K562 (cell line): ENCODE measurements around the gene KATNAL2. TPM values are rescaled to one million over a fixed set of nuclear protein-coding genes. Genes with fewer than 3 reads are reported as not detected.

Experiments
- ATF7 ChIP-seq: fragments of 450-650 bp; IDR thresholded peaks from 2 replicates; pipeline ENCODE4 v1.7.1; 2014; ENCODE audit warnings: mild to moderate bottlenecking, moderate library complexity
- CC2D1A ChIP-seq: fragments of 450-650 bp; IDR thresholded peaks from 2 replicates; pipeline ENCODE4 v1.6.1; 2017; ENCODE audit warnings: mild to moderate bottlenecking
- CGGBP1 ChIP-seq: fragments of 250-450 bp; sonication (Bioruptor Pico); IDR thresholded peaks from 2 replicates; pipeline ENCODE4 v1.9.0; 2021; ENCODE audit warnings: mild to moderate bottlenecking
- DIDO1 ChIP-seq: fragments of 450-650 bp; IDR thresholded peaks from 2 replicates; pipeline ENCODE4 v1.6.1; 2016; ENCODE audit warnings: low read depth, missing biosample characterization, missing genetic modification characterization
- HDAC1 ChIP-seq, 2 experiments: fragments of 450-650 bp; IDR thresholded peaks; 2 replicates each; pipeline ENCODE4 v1.6.1; 2016 to 2017; ENCODE audit warnings: inconsistent platforms in 1 of 2, mild to moderate bottlenecking in 1 of 2, moderate library complexity in 1 of 2
- PBX2 ChIP-seq, 2 experiments: IDR thresholded peaks in 1 of 2; conservative IDR thresholded peaks in 1 of 2; 2 replicates each; pipeline ENCODE4 v1.6.1; 2016; ENCODE audit warnings: low read depth in 2 of 2, mild to moderate bottlenecking in 1 of 2, missing compliant biosample characterization in 1 of 2, missing genetic modification characterization in 1 of 2, moderate library complexity in 1 of 2
- POLR2G ChIP-seq: fragments of 200-400 bp; formaldehyde crosslinking; IDR thresholded peaks from 2 replicates; pipeline ENCODE4 v1.6.1; 2017; ENCODE audit warnings: low read depth, mild to moderate bottlenecking, antibody characterized with exemption, low read length, moderate library complexity
- SIN3A ChIP-seq, 2 experiments: fragments of 150-350 bp in 1 of 2; IDR thresholded peaks; 2 replicates each; pipeline ENCODE4 v1.6.1; 2011 to 2016; ENCODE audit warnings: borderline replicate concordance in 2 of 2, low read depth in 2 of 2, low read length in 2 of 2, mild to moderate bottlenecking in 2 of 2, moderate library complexity in 2 of 2; ENCODE audit not compliant: control insufficient read depth in 1 of 2
- TAF9B ChIP-seq: fragments of 450-650 bp; IDR thresholded peaks from 2 replicates; pipeline ENCODE4 v1.6.1; 2018; ENCODE audit warnings: mild to moderate bottlenecking; ENCODE audit not compliant: partially characterized antibody
- ZBTB40 ChIP-seq, 2 experiments: fragments of 450-650 bp in 1 of 2; sonication (generic) in 1 of 2; formaldehyde crosslinking in 1 of 2; IDR thresholded peaks; 2 replicates each; pipeline versions ENCODE4 v1.7.1 to v1.9.0; 2016 to 2022; ENCODE audit warnings: inconsistent platforms in 1 of 2, mild to moderate bottlenecking in 1 of 2, missing genetic modification reagents in 1 of 2
- ZBTB5 ChIP-seq: fragments of 450-650 bp; IDR thresholded peaks from 2 replicates; pipeline ENCODE4 v1.6.1; 2017; ENCODE audit warnings: antibody characterized with exemption
- polyA plus RNA-seq, 8 experiments: library from polyadenylated mRNA; depleted of rRNA in 4 of 8; stranded (reverse) in 5 of 8; unstranded in 3 of 8; fragments of >200 nt; fragmentation: Nextera tagmentation in 2 of 8; fragmentation: Illumina TruSeq in 1 of 8; extraction: Ambion mirVana in 2 of 8; extraction: Trizol in 1 of 8; gene quantifications; 2 replicates each; pipeline versions ENCODE4 v1.2.1 to v1.2.3, GENCODE V29; 2011 to 2014; ENCODE audit warnings: inconsistent platforms in 1 of 8, missing spikeins in 1 of 8
- total RNA-seq, 7 experiments: library from RNA; depleted of rRNA in 6 of 7; stranded (reverse); fragments of >200 nt in 6 of 7; fragmentation: Illumina TruSeq in 2 of 7; extraction: Trizol in 2 of 7; gene quantifications; 2 replicates each; pipeline versions ENCODE4 v1.2.1 to v1.2.3, GENCODE V29; 2011 to 2021; ENCODE audit warnings: low replicate concordance in 1 of 7

Gene KATNAL2
- total and polyA plus RNA-seq, 9 of the 15 experiments (the other 6 are each of a cell fraction or from before 2014, with no cell fraction given): 0.08 to 1.2 (median 0.48) TPM

GRCh38 chr18:47150029-47150823 is 232.8 kb downstream of the KATNAL2 start, which contains the start of gene HDHD2 (continued):
- peak; percentile 92 for TF ChIP-seq ZBTB40 (IDR thresholded peaks at IDR 0.05)
- TF ChIP-seq ZBTB40 (CRISPR knock-in tag; IDR thresholded peaks at IDR 0.05): no peak
- no peak for TF ChIP-seq DIDO1 (tag)
- TF ChIP-seq POLR2G: peak; percentile 91
- TF ChIP-seq CGGBP1 (CRISPR knock-in tag): no peak
- peak; percentile 57 for TF ChIP-seq TAF9B
- peak in 1 of 2 experiments; percentile 61; a peak in 1 of 4 replicates for TF ChIP-seq SIN3A (IDR thresholded peaks at IDR 0.05; ENCODE audit: borderline replicate concordance in 2 of 2, control insufficient read depth in 1 of 2, low read depth in 2 of 2, low read length in 2 of 2)
- TF ChIP-seq ZBTB5: no peak
- no peak for TF ChIP-seq CC2D1A
- TF ChIP-seq ATF7: no peak; the same call in 1 of the 2 replicates
- peak in 1 of 2 experiments; percentile 44; a peak in 1 of 4 replicates for TF ChIP-seq HDAC1 (IDR thresholded peaks at IDR 0.05)
- no peak; the same call in 1 of the 2 replicates for TF ChIP-seq PBX2 (CRISPR knock-in tag; IDR thresholded peaks at IDR 0.05; ENCODE audit: low read depth)
- peak; percentile 54 for TF ChIP-seq PBX2 (tag; conservative IDR thresholded peaks at IDR 0.05; ENCODE audit: low read depth)
